GM23248 (cell line): ENCODE measurements around the gene FOSL2. TPM values are rescaled to one million over a fixed set of nuclear protein-coding genes. Genes with fewer than 3 reads are reported as not detected.

ENCODE experiments used
- DNase-seq: peaks from one replicate; pipeline ENCODE4 v3.0.0-alpha.2; 2015
- H2AFZ ChIP-seq: fragments of 200-600 bp; sonication (generic); 2 replicates; pipeline ENCODE4 v1.6.1; 2016; ENCODE audit warnings: antibody characterized with exemption
- H3F3A ChIP-seq: fragments of 200-600 bp; sonication (generic); 2 replicates; pipeline ENCODE4 v1.6.1; 2016; ENCODE audit warnings: mild to moderate bottlenecking, antibody characterized with exemption, mixed run types; ENCODE audit not compliant: insufficient read depth
- H3K27ac ChIP-seq: fragments of 200-600 bp; sonication (generic); 2 replicates; pipeline ENCODE4 v1.5.1; 2016; ENCODE audit warnings: mild to moderate bottlenecking
- H3K27me3 ChIP-seq: fragments of 200-600 bp; sonication (generic); replicated peaks from 2 replicates; pipeline ENCODE4 v1.6.1; 2016; ENCODE audit warnings: mild to moderate bottlenecking; ENCODE audit not compliant: insufficient read depth
- H3K36me3 ChIP-seq: fragments of 200-600 bp; sonication (generic); 2 replicates; pipeline ENCODE4 v1.6.1; 2016; ENCODE audit warnings: low read depth, mild to moderate bottlenecking
- H3K4me1 ChIP-seq: fragments of 200-600 bp; sonication (generic); 2 replicates; pipeline ENCODE4 v1.6.1; 2016; ENCODE audit warnings: mild to moderate bottlenecking; ENCODE audit not compliant: insufficient read depth
- H3K4me2 ChIP-seq: fragments of 200-600 bp; sonication (generic); one replicate; pipeline ENCODE4 v1.6.1; 2016; ENCODE audit warnings: mild to moderate bottlenecking; ENCODE audit not compliant: unreplicated experiment
- H3K4me3 ChIP-seq: fragments of 200-600 bp; sonication (generic); 2 replicates; pipeline ENCODE4 v1.5.1; 2016; ENCODE audit warnings: mild to moderate bottlenecking
- H3K79me2 ChIP-seq: fragments of 200-600 bp; sonication (generic); 2 replicates; pipeline ENCODE4 v1.6.1; 2016; ENCODE audit warnings: mild to moderate bottlenecking; ENCODE audit not compliant: insufficient read depth
- H3K9ac ChIP-seq: fragments of 200-600 bp; sonication (generic); 2 replicates; pipeline ENCODE4 v1.6.1; 2016; ENCODE audit warnings: mild to moderate bottlenecking
- H3K9me2 ChIP-seq: fragments of 200-600 bp; sonication (generic); 2 replicates; pipeline ENCODE4 v1.6.1; 2016; ENCODE audit warnings: mixed run types, mild to moderate bottlenecking, moderate library complexity; ENCODE audit not compliant: insufficient read depth
- H3K9me3 ChIP-seq: fragments of 200-600 bp; sonication (generic); one replicate; pipeline ENCODE4 v1.6.1; 2017; ENCODE audit warnings: low read depth
- H4K20me1 ChIP-seq: fragments of 200-600 bp; sonication (generic); 2 replicates; pipeline ENCODE4 v1.6.0; 2016; ENCODE audit not compliant: insufficient read depth
- EZH2 ChIP-seq: fragments of 200-600 bp; sonication (generic); IDR thresholded peaks from 2 replicates; pipeline ENCODE4 v1.6.1; 2018; ENCODE audit warnings: antibody characterized with exemption, mild to moderate bottlenecking; ENCODE audit not compliant: insufficient read depth, poor library complexity, severe bottlenecking
- EZH2phosphoT487 ChIP-seq: fragments of 200-600 bp; sonication (generic); IDR thresholded peaks from 2 replicates; pipeline ENCODE4 v1.6.1; 2018; ENCODE audit warnings: antibody characterized with exemption, moderate library complexity, mild to moderate bottlenecking, low read depth; ENCODE audit not compliant: insufficient read depth
- WGBS, 2 experiments: methylation state at CpG; one replicate each; pipeline ENCODE4 v1.1.6; 2015 to 2017; ENCODE audit warnings: low lambda C conversion rate in 2 of 2, low coverage in 1 of 2; ENCODE audit errors: missing lambda C conversion rate in 2 of 2; 5-methylcytosine and 5-hydroxymethylcytosine counted together
- in situ Hi-C: fragments of 300-500 bp; cut with MboI; formaldehyde crosslinking; loops from 2 replicates; pipeline ENCODE4 v1.15.0; 2020
- polyA plus RNA-seq: library from polyadenylated mRNA; unstranded; fragments of >200 nt; fragmentation: Nextera tagmentation; extraction: Ambion mirVana; gene quantifications from 2 replicates; pipeline ENCODE4 v1.2.1, GENCODE V29; 2016
- total RNA-seq: library from RNA; depleted of rRNA; stranded (reverse); fragments of >200 nt; shearing (Covaris generic); gene quantifications from 2 replicates; pipeline ENCODE4 v1.2.3, GENCODE V29; 2014; rRNA removed

Gene FOSL2
- 78.0 and 83.5 TPM in 2 replicates for total RNA-seq
- 42.4 and 45.0 TPM in 2 replicates for polyA plus RNA-seq

- Histone ChIP-seq H3K4me1 (peaks cover 21% of the 10 kb centered on the region), H3K9ac (peak within 1 kb of the TSS; percentile 99), H3K4me2 (peak within 1 kb of the TSS; percentile 89), H3K9me2 (no peaks in the 10 kb centered on the region), H3K79me2 (peaks cover 46% of the 10 kb centered on the region), H3K9me3 (no peaks in the 10 kb centered on the region), H2AFZ (peak within 1 kb of the TSS; percentile 52), H3F3A (peaks cover 50% of the 10 kb centered on the region), H3K27ac (peak within 1 kb of the TSS; percentile 98), H4K20me1 (no peaks in the 10 kb centered on the region), H3K4me3 (peak within 1 kb of the TSS; percentile 95), H3K36me3 (0 out of 2 replicates have a peak, but pooled peaks cover 3% of the 10 kb centered on the region), H3K27me3 (no peaks in the 10 kb centered on the region)
- in situ Hi-C loops, result no loop called here
- TF ChIP-seq EZH2phosphoT487 (no peak), EZH2 (no peak)
- 0 to 2% methylated on average over 39 to 88 of the region's 93 CpGs for WGBS, 2 experiments
- DNase-seq, result peak; percentile 99
Observed at GRCh38 chr2:28392297-28393113, at the start of gene FOSL2. Gene FOSL2, plus strand, starts transcription at chr2:28392858. Its CDS starts 863 bp downstream, at chr2:28393721.

- TF ChIP-seq EZH2 (no peak), EZH2phosphoT487 (no peak)
- Histone ChIP-seq H3K4me3 (no peak overlapping the region), H3K27me3 (no peaks in the 10 kb centered on the region), H3K79me2 (no peaks in the 10 kb centered on the region), H3K4me2 (peak overlapping the region; percentile 73), H3K9me2 (no peaks in the 10 kb centered on the region), H4K20me1 (no peaks in the 10 kb centered on the region), H3K4me1 (peaks cover 32% of the 10 kb centered on the region), H3K9me3 (no peaks in the 10 kb centered on the region), H2AFZ (no peak overlapping the region), H3K9ac (peak overlapping the region; percentile 49; the same call in 1 of the 2 replicates), H3F3A (peaks cover 17% of the 10 kb centered on the region), H3K27ac (no peak overlapping the region), H3K36me3 (no peaks in the 10 kb centered on the region)
- no peak for DNase-seq
- WGBS, 2 experiments, result 72 to 73% methylated on average over 5 of the region's 5 CpGs
- in situ Hi-C loops, result no loop called here
Observed at GRCh38 chr2:28343184-28343942, 49.3 kb upstream of the FOSL2 start.

- 88 to 89% methylated on average over 20 of the region's 20 CpGs for WGBS, 2 experiments
- H3K27ac ChIP-seq, result no peak overlapping the region
- H3K4me3 ChIP-seq, result no peak overlapping the region
- H3K36me3 ChIP-seq, result no peaks in the 10 kb centered on the region
- DNase-seq, result no peak
- peaks cover 17% of the 10 kb centered on the region for H3F3A ChIP-seq
- H3K9me3 ChIP-seq, result no peaks in the 10 kb centered on the region
- in situ Hi-C loops, result no loop called here
- H3K27me3 ChIP-seq, result no peaks in the 10 kb centered on the region
- H3K9ac ChIP-seq, result no peak overlapping the region
- no peak overlapping the region for H2AFZ ChIP-seq
- TF ChIP-seq EZH2phosphoT487, result no peak
- TF ChIP-seq EZH2, result no peak
- no peaks in the 10 kb centered on the region for H4K20me1 ChIP-seq
- H3K4me2 ChIP-seq, result no peak overlapping the region
- no peaks in the 10 kb centered on the region for H3K79me2 ChIP-seq
- H3K4me1 ChIP-seq, result peaks cover 24% of the 10 kb centered on the region
- H3K9me2 ChIP-seq, result no peaks in the 10 kb centered on the region
Observed at GRCh38 chr2:28343971-28344715, 48.5 kb upstream of the FOSL2 start.

- in situ Hi-C loops, result no loop called here
- H3K79me2 ChIP-seq, result no peaks in the 10 kb centered on the region
Observed at GRCh38 chr2:28344756-28345373, 47.8 kb upstream of the FOSL2 start.

More at GRCh38 chr2:28344756-28345373, 47.8 kb upstream of the FOSL2 start:
- Histone ChIP-seq H3K4me2 (no peak overlapping the region), H3K36me3 (no peaks in the 10 kb centered on the region), H3K9me2 (no peaks in the 10 kb centered on the region), H3K4me3 (no peak overlapping the region), H3K27me3 (no peaks in the 10 kb centered on the region), H3K9ac (no peak overlapping the region), H3K9me3 (no peaks in the 10 kb centered on the region), H3F3A (peaks cover 17% of the 10 kb centered on the region), H3K4me1 (peaks cover 24% of the 10 kb centered on the region), H3K27ac (no peak overlapping the region), H2AFZ (no peak overlapping the region), H4K20me1 (no peaks in the 10 kb centered on the region)
- WGBS, 2 experiments, result 94 to 95% methylated on average over 29 to 30 of the region's 30 CpGs
- TF ChIP-seq EZH2phosphoT487, result no peak
- no peak for TF ChIP-seq EZH2
- no peak for DNase-seq
